Left ventricle myocardium inferior (tissue), 1 donor: ENCODE data around the gene ENTPD5. TPM values are rescaled to one million over a fixed set of nuclear protein-coding genes. Genes with fewer than 3 reads are reported as not detected.

Source experiments
- DNase-seq: peaks from one replicate; pipeline ENCODE4 v3.0.0-alpha.2; 2020
- H3K27ac ChIP-seq: fragments of 200-600 bp; replicated peaks from 2 replicates; pipeline ENCODE4 v1.8.0; 2021
- H3K27me3 ChIP-seq: fragments of 200-600 bp; 2 replicates; pipeline ENCODE4 v1.8.0; 2021; ENCODE audit warnings: low read depth
- H3K36me3 ChIP-seq: fragments of 200-600 bp; 2 replicates; pipeline ENCODE4 v1.8.0; 2021
- H3K4me1 ChIP-seq: fragments of 200-600 bp; 2 replicates; pipeline ENCODE4 v1.8.0; 2021
- H3K4me3 ChIP-seq: fragments of 200-600 bp; 2 replicates; pipeline ENCODE4 v1.8.0; 2021; ENCODE audit warnings: mild to moderate bottlenecking, moderate library complexity
- H3K9me3 ChIP-seq: fragments of 200-600 bp; replicated peaks from 2 replicates; pipeline ENCODE4 v1.8.0; 2021
- intact Hi-C: fragments of 100-400 bp; cut with micrococcal nuclease; formaldehyde crosslinking; loops from one replicate; pipeline ENCODE4 v1.11.0; 2022
- total RNA-seq: library from RNA; stranded (reverse); fragmentation: NEBNext Ultra II Directional; extraction: Animal tissue kit (Norgen Biotek cat#: 25700); gene quantifications from one replicate; pipeline ENCODE4 v1.2.1, GENCODE V29; 2021
- TF ChIP-seq, protein P1 (sequence below): fragments of 200-600 bp; IDR thresholded peaks from 2 replicates; pipeline ENCODE4 v1.8.0; 2021; ENCODE audit warnings: antibody characterized with exemption, mild to moderate bottlenecking, borderline replicate concordance
- donor health status: DM: no; HTN: yes; CAD: no; lungs with severe emphysema.

ENTPD5 gene
- total RNA-seq, 1 donor from 2014 or later, result 6.3 TPM

- Histone ChIP-seq H3K36me3 (peaks cover 74% of the 10 kb centered on the region), H3K27ac (no peak overlapping the region)
- TF ChIP-seq, protein P1, sequence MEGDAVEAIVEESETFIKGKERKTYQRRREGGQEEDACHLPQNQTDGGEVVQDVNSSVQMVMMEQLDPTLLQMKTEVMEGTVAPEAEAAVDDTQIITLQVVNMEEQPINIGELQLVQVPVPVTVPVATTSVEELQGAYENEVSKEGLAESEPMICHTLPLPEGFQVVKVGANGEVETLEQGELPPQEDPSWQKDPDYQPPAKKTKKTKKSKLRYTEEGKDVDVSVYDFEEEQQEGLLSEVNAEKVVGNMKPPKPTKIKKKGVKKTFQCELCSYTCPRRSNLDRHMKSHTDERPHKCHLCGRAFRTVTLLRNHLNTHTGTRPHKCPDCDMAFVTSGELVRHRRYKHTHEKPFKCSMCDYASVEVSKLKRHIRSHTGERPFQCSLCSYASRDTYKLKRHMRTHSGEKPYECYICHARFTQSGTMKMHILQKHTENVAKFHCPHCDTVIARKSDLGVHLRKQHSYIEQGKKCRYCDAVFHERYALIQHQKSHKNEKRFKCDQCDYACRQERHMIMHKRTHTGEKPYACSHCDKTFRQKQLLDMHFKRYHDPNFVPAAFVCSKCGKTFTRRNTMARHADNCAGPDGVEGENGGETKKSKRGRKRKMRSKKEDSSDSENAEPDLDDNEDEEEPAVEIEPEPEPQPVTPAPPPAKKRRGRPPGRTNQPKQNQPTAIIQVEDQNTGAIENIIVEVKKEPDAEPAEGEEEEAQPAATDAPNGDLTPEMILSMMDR, result no peak
These were observed 102.8 kb downstream of the ENTPD5 start for GRCh38 chr14:73916324-73916723.

DNA sequence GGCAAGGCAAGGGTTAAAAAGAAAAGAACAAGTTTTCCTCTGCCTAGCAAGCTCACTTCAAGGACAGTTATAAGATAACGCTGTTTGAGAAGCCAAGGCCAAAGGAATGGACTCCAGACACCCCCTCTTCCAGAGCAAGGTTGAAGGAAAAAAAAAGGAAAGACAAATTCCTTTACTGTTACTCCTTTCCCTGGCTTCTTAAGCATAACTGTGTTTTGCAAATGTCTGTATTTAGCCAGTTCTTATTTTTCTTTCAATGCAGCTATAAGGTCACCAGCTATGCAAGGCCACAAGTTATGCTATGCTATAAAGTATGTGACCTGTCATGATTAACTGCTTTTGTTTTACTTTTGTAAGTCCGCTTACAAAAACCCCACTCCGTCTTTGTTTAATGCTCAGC is 105.8 kb downstream of the ENTPD5 start:
- H3K36me3 ChIP-seq, result peaks cover 82% of the 10 kb centered on the region
- H3K27me3 ChIP-seq, result no peaks in the 10 kb centered on the region
- H3K27ac ChIP-seq, result no peak overlapping the region
- DNase-seq, result no peak
- H3K9me3 ChIP-seq, result peaks cover 8% of the 10 kb centered on the region
- intact Hi-C loops, result no loop called here
- TF ChIP-seq, protein P1, result no peak
- H3K4me3 ChIP-seq, result no peak overlapping the region
- H3K4me1 ChIP-seq, result no peaks in the 10 kb centered on the region

More at GRCh38 chr14:73916324-73916723, 102.8 kb downstream of the ENTPD5 start:
- Histone ChIP-seq H3K27me3 (no peaks in the 10 kb centered on the region), H3K4me3 (no peak overlapping the region), H3K4me1 (no peaks in the 10 kb centered on the region), H3K9me3 (peaks cover 8% of the 10 kb centered on the region)
- DNase-seq, result no peak
- intact Hi-C loops, result no loop called here

- Histone ChIP-seq H3K9me3 (peaks cover 8% of the 10 kb centered on the region), H3K4me1 (no peaks in the 10 kb centered on the region), H3K36me3 (peaks cover 96% of the 10 kb centered on the region), H3K27ac (no peak overlapping the region), H3K4me3 (no peak overlapping the region), H3K27me3 (no peaks in the 10 kb centered on the region)
- intact Hi-C loops, result no loop called here
- no peak for DNase-seq
- TF ChIP-seq, protein P1, result no peak
These were observed 109.4 kb downstream of the ENTPD5 start for GRCh38 chr14:73909681-73910080.

Other genes with a start within 250 kb of the ENTPD5 start
- gene PTGR2, start 167.5 kb downstream of the ENTPD5 start, total RNA-seq, result 37.4 TPM
- gene ZNF410, start 132.4 kb downstream of the ENTPD5 start, total RNA-seq, result 16.5 TPM
- 4.7 TPM for gene FAM161B, start 69.2 kb downstream of the ENTPD5 start, total RNA-seq
- 49.8 TPM for gene COQ6, start 69.0 kb downstream of the ENTPD5 start, total RNA-seq
- 3.8 TPM for gene BBOF1, start 61 bp upstream of the ENTPD5 start, total RNA-seq
- gene ALDH6A1, start 65.2 kb upstream of the ENTPD5 start, total RNA-seq, result 69.6 TPM
- 8.0 TPM for gene LIN52, start 65.7 kb upstream of the ENTPD5 start, total RNA-seq
- gene VSX2, start 220.2 kb upstream of the ENTPD5 start, total RNA-seq, result not detected